Panc1 (cell line): ENCODE data around the gene GCH1.

ENCODE experiments used
- TCF7L2 ChIP-seq: IDR thresholded peaks from 2 replicates; pipeline ENCODE4 v1.6.1; 2011; ENCODE audit warnings: mild to moderate bottlenecking, low read depth, low read length, inconsistent platforms
- TF ChIP-seq, protein P1 (sequence below): fragments of 450-650 bp; IDR thresholded peaks from 2 replicates; pipeline ENCODE4 v1.5.1; 2017; ENCODE audit warnings: mild to moderate bottlenecking

DNA sequence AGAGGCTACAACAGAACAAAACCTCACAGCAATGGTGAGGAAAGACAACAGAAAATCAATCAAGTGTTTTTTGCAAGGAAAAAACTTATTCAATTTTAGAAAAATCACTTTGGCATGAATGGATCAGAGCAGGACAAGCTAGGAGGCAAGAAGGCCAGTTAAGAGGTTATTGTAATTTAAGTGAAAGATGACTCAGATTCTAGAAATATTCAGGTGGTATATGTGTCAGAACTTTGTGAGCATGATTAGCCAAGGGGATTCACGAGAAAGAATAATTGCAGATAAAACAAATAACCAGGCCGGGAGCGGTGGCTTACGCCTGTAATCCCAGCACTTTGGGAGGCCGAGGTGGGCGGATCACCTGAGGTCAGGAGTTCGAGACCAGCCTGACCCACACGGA lies 12.7 kb downstream of the GCH1 start:
- TF ChIP-seq, protein P1, sequence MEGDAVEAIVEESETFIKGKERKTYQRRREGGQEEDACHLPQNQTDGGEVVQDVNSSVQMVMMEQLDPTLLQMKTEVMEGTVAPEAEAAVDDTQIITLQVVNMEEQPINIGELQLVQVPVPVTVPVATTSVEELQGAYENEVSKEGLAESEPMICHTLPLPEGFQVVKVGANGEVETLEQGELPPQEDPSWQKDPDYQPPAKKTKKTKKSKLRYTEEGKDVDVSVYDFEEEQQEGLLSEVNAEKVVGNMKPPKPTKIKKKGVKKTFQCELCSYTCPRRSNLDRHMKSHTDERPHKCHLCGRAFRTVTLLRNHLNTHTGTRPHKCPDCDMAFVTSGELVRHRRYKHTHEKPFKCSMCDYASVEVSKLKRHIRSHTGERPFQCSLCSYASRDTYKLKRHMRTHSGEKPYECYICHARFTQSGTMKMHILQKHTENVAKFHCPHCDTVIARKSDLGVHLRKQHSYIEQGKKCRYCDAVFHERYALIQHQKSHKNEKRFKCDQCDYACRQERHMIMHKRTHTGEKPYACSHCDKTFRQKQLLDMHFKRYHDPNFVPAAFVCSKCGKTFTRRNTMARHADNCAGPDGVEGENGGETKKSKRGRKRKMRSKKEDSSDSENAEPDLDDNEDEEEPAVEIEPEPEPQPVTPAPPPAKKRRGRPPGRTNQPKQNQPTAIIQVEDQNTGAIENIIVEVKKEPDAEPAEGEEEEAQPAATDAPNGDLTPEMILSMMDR, result no peak
- no peak for TF ChIP-seq TCF7L2
